HEK293 (cell line): ENCODE measurements around the gene NDUFS8.

Experiments used
- HOXA7 ChIP-seq: sonication (generic); formaldehyde crosslinking; IDR thresholded peaks from 2 replicates; pipeline ENCODE4 v1.8.1; 2022; ENCODE audit warnings: missing genetic modification reagents, borderline replicate concordance
- KLF1 ChIP-seq: fragments of 450-650 bp; formaldehyde crosslinking; IDR thresholded peaks from 2 replicates; pipeline ENCODE4 v1.5.1; 2016; ENCODE audit warnings: missing biosample characterization, missing genetic modification characterization
- YY1 ChIP-seq: fragments of 450-650 bp; formaldehyde crosslinking; IDR thresholded peaks from 2 replicates; pipeline ENCODE4 v1.5.1; 2018; ENCODE audit warnings: missing biosample characterization, missing genetic modification characterization
- ZNF157 ChIP-seq: fragments of 450-650 bp; formaldehyde crosslinking; IDR thresholded peaks from 2 replicates; pipeline ENCODE4 v1.5.1; 2016; ENCODE audit warnings: missing biosample characterization, missing genetic modification characterization
- ZNF214 ChIP-seq: fragments of 450-650 bp; formaldehyde crosslinking; IDR thresholded peaks from 2 replicates; pipeline ENCODE4 v1.5.1; 2017; ENCODE audit warnings: missing biosample characterization, mild to moderate bottlenecking, missing genetic modification characterization, borderline replicate concordance
- ZNF274 ChIP-seq, 2 experiments: fragments of 200-500 bp in 1 of 2; fragments of 450-650 bp in 1 of 2; sonication (Bioruptor generic) in 1 of 2; formaldehyde crosslinking in 1 of 2; IDR thresholded peaks; 2 replicates each; pipeline versions ENCODE4 v1.5.1 to v1.6.1; 2014 to 2016; ENCODE audit warnings: borderline replicate concordance in 1 of 2, inconsistent platforms in 1 of 2, low read length in 1 of 2, missing biosample characterization in 1 of 2, missing genetic modification characterization in 1 of 2
- ZNF311 ChIP-seq: fragments of 450-650 bp; formaldehyde crosslinking; IDR thresholded peaks from 2 replicates; pipeline ENCODE4 v1.5.1; 2017; ENCODE audit warnings: missing biosample characterization, missing genetic modification characterization, borderline replicate concordance
- ZNF830 ChIP-seq: fragments of 450-650 bp; IDR thresholded peaks from 2 replicates; pipeline ENCODE4 v1.5.0; 2018; ENCODE audit warnings: missing biosample characterization, missing genetic modification characterization, low read depth, mild to moderate bottlenecking, moderate library complexity
- TF ChIP-seq, protein P1 (sequence below): fragments of 450-650 bp; formaldehyde crosslinking; IDR thresholded peaks from 2 replicates; pipeline ENCODE4 v1.5.1; 2016; ENCODE audit warnings: missing biosample characterization, missing genetic modification characterization
- TF ChIP-seq, protein P2 (sequence below): fragments of 450-650 bp; formaldehyde crosslinking; IDR thresholded peaks from 2 replicates; pipeline ENCODE4 v1.5.1; 2016; ENCODE audit warnings: missing biosample characterization, missing genetic modification characterization

DNA sequence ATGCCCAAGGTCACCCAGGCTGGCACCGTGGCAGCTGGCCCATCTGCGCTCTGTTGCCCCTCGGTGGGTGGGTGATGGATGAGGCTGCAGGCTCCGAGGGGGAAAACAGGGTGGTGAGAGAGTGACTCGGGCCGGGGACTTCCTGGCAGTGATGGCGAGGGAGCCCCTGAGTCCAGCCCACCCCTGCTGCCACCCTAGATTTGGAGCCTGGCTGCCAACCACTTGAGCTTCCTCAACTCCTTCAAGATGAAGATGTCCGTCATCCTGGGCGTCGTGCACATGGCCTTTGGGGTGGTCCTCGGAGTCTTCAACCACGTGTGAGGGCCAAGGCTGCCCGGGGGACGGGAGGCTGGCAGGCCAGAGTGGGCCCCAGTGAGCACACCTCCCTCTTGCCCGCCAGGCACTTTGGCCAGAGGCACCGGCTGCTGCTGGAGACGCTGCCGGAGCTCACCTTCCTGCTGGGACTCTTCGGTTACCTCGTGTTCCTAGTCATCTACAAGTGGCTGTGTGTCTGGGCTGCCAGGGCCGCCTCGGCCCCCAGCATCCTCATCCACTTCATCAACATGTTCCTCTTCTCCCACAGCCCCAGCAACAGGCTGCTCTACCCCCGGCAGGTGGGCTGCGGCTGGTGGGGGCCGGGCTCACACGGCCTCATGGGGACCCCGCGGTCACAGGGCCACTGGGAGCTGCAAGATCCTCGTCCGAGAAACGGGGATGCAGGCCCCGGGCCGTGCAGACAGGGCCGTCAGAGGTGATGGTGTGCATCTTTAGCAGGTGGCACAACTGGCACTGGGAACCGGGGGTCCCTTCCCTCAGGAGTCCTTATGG lies 18.4 kb downstream of the NDUFS8 start:
- TF ChIP-seq, protein P1, sequence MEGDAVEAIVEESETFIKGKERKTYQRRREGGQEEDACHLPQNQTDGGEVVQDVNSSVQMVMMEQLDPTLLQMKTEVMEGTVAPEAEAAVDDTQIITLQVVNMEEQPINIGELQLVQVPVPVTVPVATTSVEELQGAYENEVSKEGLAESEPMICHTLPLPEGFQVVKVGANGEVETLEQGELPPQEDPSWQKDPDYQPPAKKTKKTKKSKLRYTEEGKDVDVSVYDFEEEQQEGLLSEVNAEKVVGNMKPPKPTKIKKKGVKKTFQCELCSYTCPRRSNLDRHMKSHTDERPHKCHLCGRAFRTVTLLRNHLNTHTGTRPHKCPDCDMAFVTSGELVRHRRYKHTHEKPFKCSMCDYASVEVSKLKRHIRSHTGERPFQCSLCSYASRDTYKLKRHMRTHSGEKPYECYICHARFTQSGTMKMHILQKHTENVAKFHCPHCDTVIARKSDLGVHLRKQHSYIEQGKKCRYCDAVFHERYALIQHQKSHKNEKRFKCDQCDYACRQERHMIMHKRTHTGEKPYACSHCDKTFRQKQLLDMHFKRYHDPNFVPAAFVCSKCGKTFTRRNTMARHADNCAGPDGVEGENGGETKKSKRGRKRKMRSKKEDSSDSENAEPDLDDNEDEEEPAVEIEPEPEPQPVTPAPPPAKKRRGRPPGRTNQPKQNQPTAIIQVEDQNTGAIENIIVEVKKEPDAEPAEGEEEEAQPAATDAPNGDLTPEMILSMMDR (tag by site-specific recombination): no peak
- TF ChIP-seq ZNF830 (tag by site-specific recombination) (no peak), ZNF157 (tag by site-specific recombination) (no peak), ZNF214 (no peak), KLF1 (tag by site-specific recombination) (no peak), ZNF274 (IDR thresholded peaks at IDR 0.05; ENCODE audit: low read length) (no peak), ZNF274 (tag by site-specific recombination; IDR thresholded peaks at IDR 0.05; ENCODE audit: borderline replicate concordance) (no peak), ZNF311 (no peak), YY1 (tag by site-specific recombination) (no peak), HOXA7 (CRISPR knock-in tag) (no peak)
- TF ChIP-seq, protein P2, sequence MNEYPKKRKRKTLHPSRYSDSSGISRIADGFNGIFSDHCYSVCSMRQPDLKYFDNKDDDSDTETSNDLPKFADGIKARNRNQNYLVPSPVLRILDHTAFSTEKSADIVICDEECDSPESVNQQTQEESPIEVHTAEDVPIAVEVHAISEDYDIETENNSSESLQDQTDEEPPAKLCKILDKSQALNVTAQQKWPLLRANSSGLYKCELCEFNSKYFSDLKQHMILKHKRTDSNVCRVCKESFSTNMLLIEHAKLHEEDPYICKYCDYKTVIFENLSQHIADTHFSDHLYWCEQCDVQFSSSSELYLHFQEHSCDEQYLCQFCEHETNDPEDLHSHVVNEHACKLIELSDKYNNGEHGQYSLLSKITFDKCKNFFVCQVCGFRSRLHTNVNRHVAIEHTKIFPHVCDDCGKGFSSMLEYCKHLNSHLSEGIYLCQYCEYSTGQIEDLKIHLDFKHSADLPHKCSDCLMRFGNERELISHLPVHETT (tag by site-specific recombination): no peak
